ENCODE measurements around the gene SEL1L2.

Gene SEL1L2

DNA sequence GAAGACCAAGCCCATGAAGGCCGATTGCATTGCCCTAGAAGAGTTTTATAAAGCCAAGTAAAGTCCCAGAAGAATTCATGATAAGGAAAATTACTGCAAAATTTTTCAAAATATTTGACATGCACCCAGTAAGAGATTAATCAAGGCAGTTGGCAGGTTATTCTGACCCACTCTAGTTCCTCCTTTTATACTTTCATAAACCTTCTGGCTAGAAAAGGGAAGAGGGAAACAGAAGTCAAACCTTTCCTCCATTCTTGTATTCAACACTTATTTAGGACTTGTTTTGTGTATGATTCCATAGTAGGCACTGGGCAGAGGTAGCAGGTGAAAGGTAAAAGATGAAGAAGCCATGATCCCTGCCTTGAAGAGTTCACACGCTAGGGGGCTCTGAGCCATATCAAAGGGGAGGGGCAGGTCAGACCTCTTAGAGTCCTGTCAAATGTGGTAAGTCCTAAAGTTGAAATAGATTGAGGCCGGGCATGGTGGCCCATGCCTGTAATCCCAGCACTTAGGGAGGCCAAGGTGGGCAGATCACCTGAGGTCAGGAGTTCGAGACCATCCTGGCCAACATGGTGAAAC lies 120.2 kb downstream of the SEL1L2 start:
- no peak for DNase-seq (ENCODE audit: low read depth in 2 of 2, low spot score in 1 of 2)

- no peak for DNase-seq (ENCODE audit: low read depth in 2 of 2, low spot score in 1 of 2)
These were observed 122.1 kb downstream of the SEL1L2 start for GRCh38 chr20:13868331-13868730.

GRCh38 chr20:13865791-13866351 lies 124.5 kb downstream of the SEL1L2 start:
- DNase-seq (ENCODE audit: low read depth in 2 of 2, low spot score in 1 of 2), result no peak

GRCh38 chr20:13865156-13865555 lies 125.3 kb downstream of the SEL1L2 start:
- no peak for DNase-seq (ENCODE audit: low read depth in 2 of 2, low spot score in 1 of 2)

DNA sequence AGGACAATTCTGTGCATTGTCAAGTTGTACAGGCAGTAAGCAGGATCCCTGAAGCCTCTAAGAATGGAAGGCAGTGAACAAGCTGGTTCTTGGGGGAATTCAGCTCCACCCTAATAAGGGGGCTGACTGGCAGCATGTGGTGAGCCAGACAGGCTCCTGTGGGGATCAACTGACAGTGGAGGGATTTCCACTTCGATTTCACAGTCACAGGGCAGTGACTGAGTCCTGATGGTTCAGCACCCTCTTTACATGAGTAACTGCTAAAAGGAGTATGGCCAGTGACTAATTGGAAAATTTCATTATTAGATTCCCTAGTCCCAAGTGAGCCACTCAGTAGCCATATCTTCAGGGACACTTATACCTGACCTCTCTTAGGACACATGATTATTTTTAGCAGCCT lies 127.2 kb downstream of the SEL1L2 start:
- no peak for DNase-seq (ENCODE audit: low read depth in 2 of 2, low spot score in 1 of 2)

GRCh38 chr20:13862245-13862644 lies 128.2 kb downstream of the SEL1L2 start:
- DNase-seq (ENCODE audit: low read depth in 2 of 2, low spot score in 1 of 2), result no peak

DNA sequence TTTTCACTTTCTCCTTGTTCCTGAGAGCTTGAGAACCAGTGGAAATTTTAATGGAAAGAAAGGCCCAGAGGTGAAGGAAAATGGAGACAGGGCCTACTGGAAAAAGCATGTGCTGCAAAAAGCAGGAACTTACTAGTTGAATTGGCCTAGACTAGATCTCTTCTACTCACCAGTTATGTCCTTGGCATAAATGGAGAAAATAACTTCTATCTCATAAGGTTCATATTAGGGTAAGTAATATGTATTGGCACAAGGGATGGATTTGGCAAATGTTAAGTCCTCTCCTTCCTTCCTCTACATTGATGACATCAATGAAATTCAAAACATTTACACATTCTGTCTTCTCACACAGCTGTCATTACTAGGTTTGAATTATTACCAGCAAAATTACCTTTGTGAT lies 131.5 kb downstream of the SEL1L2 start:
- no peak for DNase-seq (ENCODE audit: low read depth in 2 of 2, low spot score in 1 of 2)

DNA sequence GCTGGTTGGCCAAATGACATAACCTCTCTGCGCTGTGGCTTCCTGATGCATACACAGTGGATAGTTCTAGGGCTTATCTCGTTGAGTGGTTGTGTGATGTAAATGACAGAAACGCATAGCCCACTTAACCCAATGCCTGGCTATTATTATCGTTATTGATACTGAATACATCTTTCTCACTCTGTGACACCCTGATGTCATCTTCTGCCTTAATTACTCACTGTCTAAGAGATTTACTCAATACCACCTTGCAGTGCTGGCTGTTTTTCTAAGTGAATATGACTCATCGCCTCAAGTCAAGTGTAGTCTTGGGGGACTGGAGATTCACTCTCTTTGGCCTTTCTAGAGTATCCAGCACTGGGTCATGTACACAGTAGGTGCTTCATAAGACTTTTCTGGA lies 132.0 kb downstream of the SEL1L2 start:
- no peak for DNase-seq (ENCODE audit: low read depth in 2 of 2, low spot score in 1 of 2)

DNA sequence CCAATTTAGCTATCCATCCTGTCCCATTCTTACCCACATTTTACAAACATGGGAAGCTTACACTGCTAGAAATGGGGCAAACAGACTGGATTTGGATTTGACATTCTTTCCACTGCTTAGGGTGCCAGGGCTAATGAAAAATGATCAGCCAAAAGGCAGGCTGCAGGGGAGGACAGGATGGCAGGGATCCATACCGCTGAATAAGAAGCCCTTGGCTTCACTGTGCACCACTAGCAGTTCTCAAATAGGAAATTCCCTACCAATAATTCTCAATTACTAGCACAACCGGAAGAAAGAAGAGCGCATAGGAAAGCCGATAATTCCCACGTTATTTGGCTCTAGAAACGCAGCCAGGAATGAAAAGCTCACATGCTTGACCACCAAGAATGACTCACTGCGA lies 132.5 kb downstream of the SEL1L2 start:
- DNase-seq (ENCODE audit: low read depth in 2 of 2, low spot score in 1 of 2), result no peak

GRCh38 chr20:13857304-13857703 lies 133.1 kb downstream of the SEL1L2 start:
- no peak for DNase-seq (ENCODE audit: low read depth in 2 of 2, low spot score in 1 of 2)

- DNase-seq (ENCODE audit: low read depth in 2 of 2, low spot score in 1 of 2), result no peak
These were observed 134.1 kb downstream of the SEL1L2 start for GRCh38 chr20:13856354-13856753.

DNA sequence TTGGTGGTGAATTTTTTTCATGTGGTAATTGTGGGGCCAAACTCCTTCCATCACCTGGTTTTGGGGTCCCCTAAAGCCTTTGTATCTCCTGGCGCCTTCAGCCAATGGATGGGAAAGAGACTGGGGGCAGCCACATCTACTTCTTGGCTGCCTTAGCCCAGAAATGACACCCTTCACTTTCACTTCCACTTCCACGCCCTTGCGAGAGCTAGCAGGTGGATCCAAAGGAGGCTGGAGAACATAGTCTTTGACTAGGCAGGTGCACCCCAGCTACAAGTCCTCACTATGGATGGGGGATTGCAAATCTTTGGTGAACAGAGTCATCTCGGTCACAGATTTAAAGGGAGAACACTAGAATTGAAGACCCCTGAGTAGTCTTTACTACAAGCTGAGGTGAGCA lies 134.8 kb downstream of the SEL1L2 start:
- DNase-seq (ENCODE audit: low read depth in 2 of 2, low spot score in 1 of 2), result no peak

- DNase-seq (ENCODE audit: low read depth in 2 of 2, low spot score in 1 of 2), result no peak
These were observed 138.1 kb downstream of the SEL1L2 start for GRCh38 chr20:13852306-13852705.

DNA sequence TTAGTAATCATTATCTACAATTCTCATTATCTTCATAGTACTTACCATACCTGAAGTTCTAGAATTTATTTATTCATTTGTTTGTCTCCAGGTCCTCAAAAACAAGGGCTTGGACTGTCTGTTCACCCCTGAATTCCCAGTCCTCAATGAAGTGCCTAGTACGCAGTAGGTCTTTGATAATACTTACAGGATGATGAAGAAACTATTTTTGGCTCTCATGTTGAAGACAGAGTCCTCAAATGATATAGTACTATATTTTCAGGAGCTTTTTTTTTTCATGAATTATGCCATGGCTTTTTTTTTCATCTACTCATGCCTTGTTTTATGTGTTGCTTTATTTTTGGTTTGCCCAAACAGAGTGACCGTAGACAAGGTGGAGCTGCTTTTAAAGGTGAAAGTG lies 139.1 kb downstream of the SEL1L2 start:
- no peak for DNase-seq (ENCODE audit: low read depth in 2 of 2, low spot score in 1 of 2)

- no peak for DNase-seq (ENCODE audit: low read depth in 2 of 2, low spot score in 1 of 2)
These were observed 146.1 kb downstream of the SEL1L2 start for GRCh38 chr20:13844296-13844695.

DNA sequence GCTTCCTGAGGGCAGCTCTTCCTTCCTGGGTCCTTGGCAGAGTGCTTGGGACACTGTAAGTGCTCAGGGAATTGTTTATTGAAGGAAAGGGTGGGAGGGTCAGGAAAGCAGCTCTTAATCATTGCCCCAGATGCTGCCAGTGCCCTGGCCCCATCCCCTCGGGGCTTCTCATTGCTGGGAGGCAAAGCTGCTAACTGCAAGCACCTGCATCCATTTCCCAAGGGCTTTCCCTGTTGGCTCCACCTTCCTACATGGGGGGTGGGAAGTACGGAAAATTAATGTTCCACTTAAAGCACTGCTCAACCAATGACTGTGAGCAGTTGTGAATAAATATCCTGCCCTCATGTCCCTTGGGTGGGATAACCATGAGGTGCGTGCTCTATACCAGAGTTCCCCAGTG lies 149.2 kb downstream of the SEL1L2 start:
- no peak for DNase-seq (ENCODE audit: low read depth in 2 of 2, low spot score in 1 of 2)

- DNase-seq (ENCODE audit: low read depth in 2 of 2, low spot score in 1 of 2), result no peak
These were observed 150.3 kb downstream of the SEL1L2 start for GRCh38 chr20:13840093-13840465.

- no peak for DNase-seq (ENCODE audit: low read depth in 2 of 2, low spot score in 1 of 2)
These were observed 150.9 kb downstream of the SEL1L2 start for GRCh38 chr20:13839421-13840092.

GRCh38 chr20:13838664-13839063 lies 151.8 kb downstream of the SEL1L2 start:
- no peak for DNase-seq (ENCODE audit: low read depth in 2 of 2, low spot score in 1 of 2)

GRCh38 chr20:13831476-13831875 lies 158.9 kb downstream of the SEL1L2 start:
- no peak for DNase-seq (ENCODE audit: low read depth in 2 of 2, low spot score in 1 of 2)

DNA sequence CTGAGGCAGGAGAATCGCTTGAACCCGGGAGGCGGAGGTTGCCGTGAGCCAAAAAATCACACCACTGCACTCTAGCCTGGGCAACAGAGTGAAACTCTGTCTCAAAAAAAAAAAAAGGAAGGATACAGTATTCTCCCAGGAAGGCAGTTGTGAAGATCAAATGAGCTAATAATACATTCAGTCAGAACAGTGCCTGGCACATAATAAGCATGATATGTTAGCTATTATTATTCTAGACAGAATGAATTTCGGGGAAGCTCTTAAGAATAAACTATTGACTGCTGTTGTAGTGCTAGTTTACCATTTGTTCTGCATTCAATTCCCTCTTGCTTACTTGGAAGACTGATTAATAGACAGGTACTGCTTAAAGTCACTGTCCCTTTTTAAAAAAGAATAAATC lies 164.9 kb downstream of the SEL1L2 start:
- no peak for DNase-seq (ENCODE audit: low read depth in 2 of 2, low spot score in 1 of 2)

DNA sequence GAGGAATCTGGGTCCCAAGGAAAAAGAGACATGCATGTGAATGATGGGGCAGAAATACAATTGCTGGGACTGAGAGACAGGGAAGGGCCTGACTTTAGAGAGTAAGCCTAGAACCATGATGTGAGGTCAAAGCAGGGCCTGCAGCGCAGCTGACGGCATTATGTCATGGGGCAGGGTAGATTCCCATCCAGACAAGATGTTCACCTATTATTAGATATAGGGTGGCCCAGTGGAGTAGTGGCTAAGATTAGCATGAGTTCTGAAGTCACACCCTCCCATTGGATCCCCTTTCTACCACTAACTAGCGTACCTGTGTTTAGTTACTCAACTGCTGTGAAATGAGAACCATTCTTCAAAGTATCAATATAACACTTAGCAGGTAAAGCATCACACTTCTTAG lies 166.0 kb downstream of the SEL1L2 start:
- DNase-seq (ENCODE audit: low read depth in 2 of 2, low spot score in 1 of 2), result no peak

DNA sequence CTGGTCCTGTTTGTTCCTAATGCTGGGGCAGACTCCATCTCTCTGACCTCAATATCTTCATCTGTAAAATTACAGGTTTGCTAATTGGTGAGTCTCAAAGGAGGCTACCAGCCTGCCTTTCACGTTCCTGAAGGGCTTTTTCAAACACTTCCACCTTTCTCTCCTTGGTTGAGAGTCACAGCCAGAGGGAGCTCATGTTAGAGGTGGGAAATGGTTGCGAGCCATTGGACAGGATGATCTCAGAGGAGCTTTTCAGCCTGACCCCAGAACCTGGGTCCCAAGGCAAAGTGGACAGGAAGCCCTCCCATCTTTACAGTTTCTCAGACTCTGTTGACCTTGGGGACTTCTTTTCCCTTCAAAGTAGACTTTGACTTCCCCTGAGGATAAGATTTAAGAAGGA lies 168.0 kb downstream of the SEL1L2 start:
- no peak for DNase-seq (ENCODE audit: low read depth in 2 of 2, low spot score in 1 of 2)
